Osteoblast (primary cell): ENCODE measurements around the gene CYP2R1. TPM values are rescaled to one million over a fixed set of nuclear protein-coding genes. Genes with fewer than 3 reads are reported as not detected.
A peak's percentile ranks its signal among the peaks of the same experiment; 100 is the strongest.
"Not testable (repeated sequence)": the region's sequence is repeated elsewhere in the genome, so short reads cannot be mapped to it uniquely, and the experiment has no call there.

Source experiments
- DNase-seq: peaks from one replicate; pipeline ENCODE4 v3.0.0; 2011; ENCODE audit warnings: low spot score, mixed read lengths; ENCODE audit not compliant: insufficient read length; ENCODE audit errors: missing footprints
- H2AFZ ChIP-seq: 2 replicates; pipeline ENCODE4 v1.6.0; 2011; ENCODE audit warnings: mild to moderate bottlenecking, low read length
- H3K27ac ChIP-seq: 2 replicates; pipeline ENCODE4 v1.5.1; 2011; ENCODE audit warnings: mild to moderate bottlenecking, low read depth, low read length, moderate library complexity
- H3K27me3 ChIP-seq: 2 replicates; pipeline ENCODE4 v1.6.0; 2012; ENCODE audit warnings: mild to moderate bottlenecking, control low read depth, inconsistent platforms, low read length, moderate library complexity; ENCODE audit not compliant: insufficient read depth
- H3K36me3 ChIP-seq: 2 replicates; pipeline ENCODE4 v1.5.1; 2011; ENCODE audit warnings: mild to moderate bottlenecking, low read length, control low read depth, moderate library complexity; ENCODE audit not compliant: insufficient read depth
- H3K4me1 ChIP-seq: 2 replicates; pipeline ENCODE4 v1.5.1; 2011; ENCODE audit warnings: mild to moderate bottlenecking, low read length, control low read depth, moderate library complexity; ENCODE audit not compliant: insufficient read depth
- H3K4me2 ChIP-seq: 2 replicates; pipeline ENCODE4 v1.6.0; 2011; ENCODE audit warnings: mild to moderate bottlenecking, low read length; ENCODE audit not compliant: insufficient read depth
- H3K4me3 ChIP-seq: fragments of 200-600 bp; sonication (generic); 3 replicates; pipeline ENCODE4 v1.5.1; 2012; ENCODE audit warnings: mild to moderate bottlenecking, low read length, inconsistent platforms; ENCODE audit not compliant: insufficient read depth
- H3K79me2 ChIP-seq: 2 replicates; pipeline ENCODE4 v1.6.0; 2012; ENCODE audit warnings: mild to moderate bottlenecking, low read length, control low read depth, inconsistent platforms; ENCODE audit not compliant: insufficient read depth
- H3K9me3 ChIP-seq: 2 replicates; pipeline ENCODE4 v1.5.1; 2011; ENCODE audit warnings: low read depth, low read length, control low read depth
- H4K20me1 ChIP-seq: 2 replicates; pipeline ENCODE4 v1.6.0; 2012; ENCODE audit warnings: mild to moderate bottlenecking, low read length, control low read depth; ENCODE audit not compliant: insufficient read depth
- CTCF ChIP-seq: IDR thresholded peaks from 2 replicates; pipeline ENCODE4 v1.5.1; 2011; ENCODE audit warnings: mild to moderate bottlenecking, low read depth, low read length, moderate library complexity; ENCODE audit errors: extremely low read depth
- total RNA-seq: library from RNA; depleted of rRNA; stranded (reverse); fragments of >200 nt; gene quantifications from 2 replicates; pipeline ENCODE4 v1.2.3, GENCODE V29; 2012

CYP2R1 gene
- total RNA-seq, 1 donor, result 12.7 TPM

GRCh38 chr11:14891143-14892035 is 642 bp downstream of the CYP2R1 start:
- Histone ChIP-seq H4K20me1 (no peaks in the 10 kb centered on the region), H3K4me1 (peaks cover 6% of the 10 kb centered on the region), H3K4me3 (peak overlapping the region; percentile 96), H3K4me2 (peak overlapping the region; percentile 99), H3K36me3 (no peaks in the 10 kb centered on the region), H3K27ac (peak overlapping the region; percentile 77), H2AFZ (peak overlapping the region; percentile 100), H3K9me3 (no peaks in the 10 kb centered on the region), H3K27me3 (no peaks in the 10 kb centered on the region), H3K79me2 (no peaks in the 10 kb centered on the region)
- DNase-seq, result peak; percentile 93
- no peak for TF ChIP-seq CTCF

- no peaks in the 10 kb centered on the region for H3K79me2 ChIP-seq
- TF ChIP-seq CTCF, result no peak
- no peaks in the 10 kb centered on the region for H4K20me1 ChIP-seq
- H3K4me1 ChIP-seq, result peaks cover 6% of the 10 kb centered on the region
- no peak for DNase-seq
- no peak overlapping the region for H3K27ac ChIP-seq
- no peaks in the 10 kb centered on the region for H3K27me3 ChIP-seq
- H3K4me2 ChIP-seq, result no peak overlapping the region
- H3K4me3 ChIP-seq, result no peak overlapping the region
- no peaks in the 10 kb centered on the region for H3K36me3 ChIP-seq
- H3K9me3 ChIP-seq, result no peaks in the 10 kb centered on the region
- H2AFZ ChIP-seq, result no peak overlapping the region
These were observed 5.5 kb downstream of the CYP2R1 start for GRCh38 chr11:14886513-14886912.

- H3K9me3 ChIP-seq, result no peaks in the 10 kb centered on the region
- H3K27ac ChIP-seq, result no peak overlapping the region
- no peaks in the 10 kb centered on the region for H3K4me1 ChIP-seq
- H3K4me3 ChIP-seq, result no peak overlapping the region
- no peaks in the 10 kb centered on the region for H3K36me3 ChIP-seq
- no peak for TF ChIP-seq CTCF
- no peaks in the 10 kb centered on the region for H3K79me2 ChIP-seq
- H3K4me2 ChIP-seq, result no peak overlapping the region
- H3K27me3 ChIP-seq, result no peaks in the 10 kb centered on the region
- no peak overlapping the region for H2AFZ ChIP-seq
- no peaks in the 10 kb centered on the region for H4K20me1 ChIP-seq
- DNase-seq, result no peak
These were observed 7.3 kb downstream of the CYP2R1 start for GRCh38 chr11:14884667-14885273.

GRCh38 chr11:14883683-14884082 is 8.3 kb downstream of the CYP2R1 start:
- not testable (repeated sequence) for H3K4me3 ChIP-seq, H4K20me1 ChIP-seq, H2AFZ ChIP-seq, H3K36me3 ChIP-seq, H3K79me2 ChIP-seq, H3K9me3 ChIP-seq, H3K27ac ChIP-seq, H3K4me2 ChIP-seq, DNase-seq, H3K27me3 ChIP-seq, H3K4me1 ChIP-seq
